IMR-90 (cell line): ENCODE measurements around the gene CD55. TPM values are rescaled to one million over a fixed set of nuclear protein-coding genes. Genes with fewer than 3 reads are reported as not detected.

ENCODE experiments used
- ATAC-seq: fragments of 200-7000 bp; cut with Tn5 transposase; 2 replicates; pipeline ENCODE4 v1.9.1; 2020; ENCODE audit warnings: low read depth, mild to moderate bottlenecking, moderate library complexity
- BruUV-seq: library from RNA; stranded (reverse); fragments of 400-500 nt; replicated peaks from 2 replicates; lab custom pipeline; 2021; lab: Mats Ljungman, UMichigan
- CTCF ChIA-PET: fragments of 300-600 bp; formaldehyde crosslinking; extraction: SDS; loops from one replicate; lab custom pipeline; 2021; ENCODE audit warnings: antibody characterized with exemption; lab: Yijun Ruan, JAX
- POLR2A ChIA-PET: fragments of 300-600 bp; sonication (Branson Sonifier 250); formaldehyde crosslinking; loops from one replicate; lab custom pipeline; 2022; ENCODE audit warnings: antibody characterized with exemption; ENCODE audit not compliant: unreplicated experiment; lab: Charles Lee
- DNase-seq: peaks from one replicate; pipeline ENCODE4 v3.0.0; 2013
- H2AFZ ChIP-seq: replicated peaks from 2 replicates; pipeline ENCODE3; 2013; ENCODE audit warnings: low read length, mild to moderate bottlenecking; ENCODE audit not compliant: poor library complexity
- H2AK5ac ChIP-seq: 2 replicates; pipeline ENCODE4 v1.6.1; 2013; ENCODE audit warnings: low read depth, low read length, inconsistent platforms
- H2AK9ac ChIP-seq: replicated peaks from 2 replicates; pipeline ENCODE3; 2013; ENCODE audit warnings: mild to moderate bottlenecking, low read depth, low read length, moderate library complexity; ENCODE audit not compliant: poor library complexity
- H2BK120ac ChIP-seq: 2 replicates; pipeline ENCODE4 v1.6.1; 2013; ENCODE audit warnings: low read depth, low read length, inconsistent platforms
- H2BK15ac ChIP-seq: 3 replicates; pipeline ENCODE4 v1.6.1; 2013; ENCODE audit warnings: low read depth, low read length, inconsistent platforms
- H2BK20ac ChIP-seq: 2 replicates; pipeline ENCODE4 v1.6.1; 2013; ENCODE audit warnings: low read depth, mild to moderate bottlenecking, inconsistent platforms, low read length, moderate library complexity
- H2BK5ac ChIP-seq: 2 replicates; pipeline ENCODE4 v1.6.1; 2013; ENCODE audit warnings: mild to moderate bottlenecking, low read depth, low read length, inconsistent platforms; ENCODE audit not compliant: poor library complexity, severe bottlenecking
- H3K14ac ChIP-seq: replicated peaks from 2 replicates; pipeline ENCODE4 v1.6.1; 2013; ENCODE audit warnings: low read depth, low read length, inconsistent platforms
- H3K18ac ChIP-seq: 2 replicates; pipeline ENCODE4 v1.6.1; 2013; ENCODE audit warnings: low read depth, low read length, control low read depth
- H3K23ac ChIP-seq: 2 replicates; pipeline ENCODE4 v1.6.1; 2013; ENCODE audit warnings: low read depth, low read length, inconsistent platforms
- H3K27ac ChIP-seq: 2 replicates; pipeline ENCODE4 v1.5.1; 2013; ENCODE audit warnings: mild to moderate bottlenecking, control low read depth, low read length; ENCODE audit not compliant: insufficient read depth
- H3K27me3 ChIP-seq: 2 replicates; pipeline ENCODE4 v1.6.1; 2013; ENCODE audit warnings: low read length; ENCODE audit not compliant: control insufficient read depth, insufficient read depth
- H3K36me3 ChIP-seq: 2 replicates; pipeline ENCODE4 v1.6.1; 2013; ENCODE audit warnings: low read length, mixed read lengths; ENCODE audit not compliant: control insufficient read depth, insufficient read depth
- H3K4ac ChIP-seq: 2 replicates; pipeline ENCODE4 v1.6.1; 2013; ENCODE audit warnings: low read depth, low read length, inconsistent platforms
- H3K4me1 ChIP-seq: 2 replicates; pipeline ENCODE4 v1.6.1; 2013; ENCODE audit warnings: low read length, mixed read lengths; ENCODE audit not compliant: control insufficient read depth, insufficient read depth
- H3K4me2 ChIP-seq: 2 replicates; pipeline ENCODE4 v1.6.1; 2013; ENCODE audit warnings: low read depth, mild to moderate bottlenecking, control low read depth, low read length, moderate library complexity
- H3K4me3 ChIP-seq: 2 replicates; pipeline ENCODE4 v1.5.1; 2013; ENCODE audit warnings: low read depth, mild to moderate bottlenecking, control low read depth, low read length, moderate library complexity; ENCODE audit not compliant: insufficient read depth
- H3K56ac ChIP-seq: 2 replicates; pipeline ENCODE4 v1.6.1; 2013; ENCODE audit warnings: low read length, inconsistent platforms; ENCODE audit not compliant: insufficient read depth; ENCODE audit errors: extremely low read depth
- H3K79me1 ChIP-seq, 2 experiments: 2 replicates each; pipeline ENCODE4 v1.6.1; 2013; ENCODE audit warnings: low read length in 2 of 2, inconsistent platforms in 1 of 2, low read depth in 1 of 2
- H3K9ac ChIP-seq: 2 replicates; pipeline ENCODE4 v1.6.1; 2013; ENCODE audit warnings: low read depth, low read length, control low read depth
- H3K9me1 ChIP-seq: 2 replicates; pipeline ENCODE4 v1.6.1; 2013; ENCODE audit warnings: low read length, inconsistent platforms; ENCODE audit not compliant: insufficient read depth
- H3K9me3 ChIP-seq: 2 replicates; pipeline ENCODE4 v1.6.1; 2013; ENCODE audit warnings: low read length; ENCODE audit not compliant: control insufficient read depth, insufficient read depth
- H4K20me1 ChIP-seq: 2 replicates; pipeline ENCODE4 v1.6.1; 2013; ENCODE audit warnings: low read length, inconsistent platforms; ENCODE audit not compliant: insufficient read depth
- H4K5ac ChIP-seq: 2 replicates; pipeline ENCODE4 v1.6.1; 2013; ENCODE audit warnings: mild to moderate bottlenecking, low read depth, low read length, control low read depth
- H4K8ac ChIP-seq, 2 experiments: 2 replicates each; pipeline ENCODE4 v1.6.1; 2013; ENCODE audit warnings: low read depth in 2 of 2, low read length in 2 of 2, control low read depth in 1 of 2, inconsistent platforms in 1 of 2
- H4K91ac ChIP-seq: 2 replicates; pipeline ENCODE4 v1.6.1; 2013; ENCODE audit warnings: low read depth, low read length, inconsistent platforms; ENCODE audit not compliant: insufficient read depth
- BHLHE40 ChIP-seq: fragments of 150-350 bp; IDR thresholded peaks from 2 replicates; pipeline ENCODE4 v1.6.1; 2016; ENCODE audit warnings: mild to moderate bottlenecking, low read depth, low read length
- CEBPB ChIP-seq: IDR thresholded peaks from 2 replicates; pipeline ENCODE4 v1.6.1; 2012; ENCODE audit warnings: low read depth, low read length, improper control_type of control experiment
- CHD1 ChIP-seq: IDR thresholded peaks from 2 replicates; pipeline ENCODE4 v1.6.1; 2012; ENCODE audit warnings: low read depth, low read length, improper control_type of control experiment
- CTCF ChIP-seq: conservative IDR thresholded peaks from 2 replicates; pipeline ENCODE4 v1.5.1; 2012; ENCODE audit warnings: mild to moderate bottlenecking, low read depth, low read length, improper control_type of control experiment
- ELK1 ChIP-seq: fragments of 150-350 bp; IDR thresholded peaks from 2 replicates; pipeline ENCODE4 v1.6.1; 2016; ENCODE audit warnings: low read depth, mild to moderate bottlenecking, low read length, moderate library complexity, borderline replicate concordance
- FOS ChIP-seq: fragments of 150-350 bp; IDR thresholded peaks from 2 replicates; pipeline ENCODE4 v1.6.1; 2016; ENCODE audit warnings: low read depth, low read length
- MAFK ChIP-seq: IDR thresholded peaks from 2 replicates; pipeline ENCODE4 v1.6.1; 2012; ENCODE audit warnings: low read depth, low read length, improper control_type of control experiment
- MAZ ChIP-seq: IDR thresholded peaks from 2 replicates; pipeline ENCODE4 v1.6.1; 2012; ENCODE audit warnings: low read depth, mild to moderate bottlenecking, low read length, improper control_type of control experiment, moderate library complexity, borderline replicate concordance
- MXI1 ChIP-seq: IDR thresholded peaks from 2 replicates; pipeline ENCODE4 v1.6.1; 2012; ENCODE audit warnings: low read depth, mild to moderate bottlenecking, low read length, moderate library complexity, borderline replicate concordance
- NFE2L2 ChIP-seq: fragments of 150-350 bp; IDR thresholded peaks from 2 replicates; pipeline ENCODE4 v1.6.1; 2016; ENCODE audit warnings: low read depth, mild to moderate bottlenecking, low read length
- POLR2A ChIP-seq: IDR thresholded peaks from 2 replicates; pipeline ENCODE4 v1.6.1; 2012; ENCODE audit warnings: mild to moderate bottlenecking, low read depth, low read length
- RAD21 ChIP-seq: IDR thresholded peaks from 2 replicates; pipeline ENCODE4 v1.6.1; 2012; ENCODE audit warnings: low read length, improper control_type of control experiment
- RCOR1 ChIP-seq: IDR thresholded peaks from 2 replicates; pipeline ENCODE4 v1.6.1; 2012; ENCODE audit warnings: mild to moderate bottlenecking, low read length, improper control_type of control experiment; ENCODE audit not compliant: insufficient replicate concordance
- RFX5 ChIP-seq: IDR thresholded peaks from 2 replicates; pipeline ENCODE4 v1.8.0; 2012; ENCODE audit warnings: low read depth, mild to moderate bottlenecking, low read length, moderate library complexity
- SMC3 ChIP-seq: fragments of 150-350 bp; IDR thresholded peaks from 2 replicates; pipeline ENCODE4 v1.6.1; 2016; ENCODE audit warnings: low read depth, mild to moderate bottlenecking, antibody characterized with exemption, low read length, moderate library complexity
- USF2 ChIP-seq: fragments of 150-350 bp; IDR thresholded peaks from 2 replicates; pipeline ENCODE4 v1.6.1; 2017; ENCODE audit warnings: mild to moderate bottlenecking, antibody characterized with exemption, low read length, low read depth
- WGBS, 2 experiments: methylation state at CpG; one replicate each; pipeline versions ENCODE4 v1.1.5 to v1.1.7; 2013; ENCODE audit warnings: missing lambda C conversion rate in 2 of 2; ENCODE audit not compliant: insufficient read length in 1 of 2; ENCODE audit errors: extremely low coverage in 2 of 2; 5-methylcytosine and 5-hydroxymethylcytosine counted together
- dilution Hi-C: fragments of 300-500 bp; cut with HindIII; formaldehyde crosslinking; loops from one replicate; pipeline ENCODE4 v1.14.3; 2018; ENCODE audit warnings: low sequenced_read_pairs; ENCODE audit not compliant: unreplicated experiment
- in situ Hi-C: fragments of 300-500 bp; cut with MboI; formaldehyde crosslinking; loops from 3 replicates; pipeline ENCODE4 v1.14.3; 2019; ENCODE audit warnings: low sequenced_read_pairs, inconsistent platforms, mixed read lengths
- intact Hi-C: fragments of 100-400 bp; cut with micrococcal nuclease; formaldehyde crosslinking; loops from 2 replicates; pipeline ENCODE4 v1.10.0; 2022
- polyA plus RNA-seq, 3 experiments: library from polyadenylated mRNA; depleted of rRNA; stranded (reverse); fragments of >200 nt; gene quantifications; 2 replicates each; pipeline ENCODE4 v1.2.3, GENCODE V29; 2012; ENCODE audit warnings: low replicate concordance in 1 of 3
- total RNA-seq: library from RNA; depleted of rRNA; stranded (reverse); fragments of >200 nt; gene quantifications from 2 replicates; pipeline ENCODE4 v1.2.3, GENCODE V29; 2012

CD55 gene
- total and polyA plus RNA-seq, 2 of the 4 experiments (the other 2 are of a cell fraction), result 6.6 to 11.5 TPM

GRCh38 chr1:207328908-207329440 is 7.5 kb downstream of the CD55 start:
- ChIA-PET POLR2A (no interaction called here), CTCF (no interaction called here)
- Histone ChIP-seq H2BK120ac (no peak overlapping the region; the same call in 1 of the 2 replicates), H2BK15ac (0 out of 3 replicates have a peak overlapping the region, but pooled peaks have one; percentile 65), H3K4ac (peak overlapping the region; percentile 6; the same call in 1 of the 2 replicates), H3K4me3 (no peak overlapping the region), H3K4me2 (no peak overlapping the region), H2AK9ac (no peak overlapping the region), H4K8ac (no peak overlapping the region), H3K9ac (no peak overlapping the region), H2BK20ac (no peak overlapping the region), H2AK5ac (peak overlapping the region; percentile 52; the same call in 1 of the 2 replicates), H3K18ac (no peak overlapping the region), H2AFZ (no peak overlapping the region), H3K56ac (0 out of 2 replicates have a peak overlapping the region, but pooled peaks have one; percentile 13), H3K36me3 (peaks cover 13% of the 10 kb centered on the region), H3K27ac (no peak overlapping the region), H3K14ac (no peak overlapping the region), H4K5ac (peak overlapping the region; percentile 54; the same call in 1 of the 2 replicates), H3K9me3 (no peaks in the 10 kb centered on the region), H2BK5ac (no peak overlapping the region), H4K20me1 (no peaks in the 10 kb centered on the region), H3K79me1 (no peaks in the 10 kb centered on the region), H3K23ac (no peak overlapping the region; the same call in 1 of the 2 replicates), H3K4me1 (no peaks in the 10 kb centered on the region; the same call in 1 of the 2 replicates), H3K9me1 (no peaks in the 10 kb centered on the region), H3K27me3 (no peaks in the 10 kb centered on the region), H4K91ac (peak overlapping the region; percentile 13; the same call in 1 of the 2 replicates)
- dilution Hi-C loops (no loop called here), intact Hi-C loops (no loop called here), in situ Hi-C loops (no loop called here)
- ATAC-seq, result no peak
- TF ChIP-seq POLR2A (no peak), SMC3 (no peak), ELK1 (no peak), FOS (no peak), CEBPB (no peak), MAFK (no peak), USF2 (no peak), RAD21 (no peak), NFE2L2 (no peak), RFX5 (no peak), CHD1 (no peak), RCOR1 (no peak), MAZ (no peak), BHLHE40 (no peak), MXI1 (no peak), CTCF (no peak)
- no TSS peak for BruUV-seq
- no peak for DNase-seq
- no CpG with 5 or more reads among the region's 3 CpGs for WGBS, 2 experiments
